SK-N-SH treated with all-trans-retinoic acid at 6 μM for 48 hours (cell line): Measurements from ENCODE around the gene ALPK3.

Source experiments
- CSDC2 ChIP-seq: fragments of 250-450 bp; sonication (Bioruptor Pico); IDR thresholded peaks from 2 replicates; pipeline ENCODE4 v1.5.0; 2020; ENCODE audit warnings: mild to moderate bottlenecking, moderate library complexity
- OSR1 ChIP-seq: fragments of 250-450 bp; sonication (Bioruptor Pico); IDR thresholded peaks from 2 replicates; pipeline ENCODE4 v1.8.0; 2022; ENCODE audit warnings: moderate library complexity, mild to moderate bottlenecking, inconsistent platforms
- ZFP30 ChIP-seq: fragments of 450-650 bp; formaldehyde crosslinking; IDR thresholded peaks from 2 replicates; pipeline ENCODE4 v1.5.0; 2022; ENCODE audit warnings: mild to moderate bottlenecking, moderate library complexity
- TF ChIP-seq, protein P1 (sequence below): fragments of 250-450 bp; sonication (Bioruptor Pico); IDR thresholded peaks from 2 replicates; pipeline ENCODE4 v1.8.0; 2021; ENCODE audit warnings: low read depth, mild to moderate bottlenecking, moderate library complexity, borderline replicate concordance
- TF ChIP-seq, protein P2 (sequence below): fragments of 250-450 bp; sonication (Bioruptor Pico); IDR thresholded peaks from 2 replicates; pipeline ENCODE4 v1.5.1; 2021; ENCODE audit warnings: mild to moderate bottlenecking, moderate library complexity

DNA sequence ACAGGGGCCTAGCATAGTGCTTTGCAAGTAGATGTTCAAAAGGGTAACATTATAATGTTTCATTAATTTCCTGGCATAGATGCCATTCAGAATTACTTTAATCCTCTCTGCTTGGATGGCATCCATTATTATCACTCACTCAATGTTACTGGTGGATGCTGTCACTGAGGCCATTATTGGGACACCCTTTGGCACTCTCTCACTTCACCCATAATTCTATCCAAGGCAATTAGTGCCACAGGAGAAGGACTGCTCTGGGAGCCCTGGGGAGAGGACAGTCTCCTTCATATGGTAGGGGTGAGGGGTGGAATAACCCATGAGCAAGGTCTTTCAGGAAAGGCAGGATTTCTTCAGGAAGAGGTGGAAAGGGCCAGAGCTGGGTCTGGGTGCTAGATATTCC, 38.6 kb downstream of the ALPK3 start:
- TF ChIP-seq, protein P1, sequence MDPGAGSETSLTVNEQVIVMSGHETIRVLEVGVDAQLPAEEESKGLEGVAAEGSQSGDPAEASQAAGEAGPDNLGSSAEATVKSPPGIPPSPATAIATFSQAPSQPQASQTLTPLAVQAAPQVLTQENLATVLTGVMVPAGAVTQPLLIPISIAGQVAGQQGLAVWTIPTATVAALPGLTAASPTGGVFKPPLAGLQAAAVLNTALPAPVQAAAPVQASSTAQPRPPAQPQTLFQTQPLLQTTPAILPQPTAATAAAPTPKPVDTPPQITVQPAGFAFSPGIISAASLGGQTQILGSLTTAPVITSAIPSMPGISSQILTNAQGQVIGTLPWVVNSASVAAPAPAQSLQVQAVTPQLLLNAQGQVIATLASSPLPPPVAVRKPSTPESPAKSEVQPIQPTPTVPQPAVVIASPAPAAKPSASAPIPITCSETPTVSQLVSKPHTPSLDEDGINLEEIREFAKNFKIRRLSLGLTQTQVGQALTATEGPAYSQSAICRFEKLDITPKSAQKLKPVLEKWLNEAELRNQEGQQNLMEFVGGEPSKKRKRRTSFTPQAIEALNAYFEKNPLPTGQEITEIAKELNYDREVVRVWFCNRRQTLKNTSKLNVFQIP: no peak
- TF ChIP-seq OSR1 (CRISPR knock-in tag) (no peak), ZFP30 (CRISPR knock-in tag) (no peak), CSDC2 (CRISPR knock-in tag) (no peak)
- TF ChIP-seq, protein P2, sequence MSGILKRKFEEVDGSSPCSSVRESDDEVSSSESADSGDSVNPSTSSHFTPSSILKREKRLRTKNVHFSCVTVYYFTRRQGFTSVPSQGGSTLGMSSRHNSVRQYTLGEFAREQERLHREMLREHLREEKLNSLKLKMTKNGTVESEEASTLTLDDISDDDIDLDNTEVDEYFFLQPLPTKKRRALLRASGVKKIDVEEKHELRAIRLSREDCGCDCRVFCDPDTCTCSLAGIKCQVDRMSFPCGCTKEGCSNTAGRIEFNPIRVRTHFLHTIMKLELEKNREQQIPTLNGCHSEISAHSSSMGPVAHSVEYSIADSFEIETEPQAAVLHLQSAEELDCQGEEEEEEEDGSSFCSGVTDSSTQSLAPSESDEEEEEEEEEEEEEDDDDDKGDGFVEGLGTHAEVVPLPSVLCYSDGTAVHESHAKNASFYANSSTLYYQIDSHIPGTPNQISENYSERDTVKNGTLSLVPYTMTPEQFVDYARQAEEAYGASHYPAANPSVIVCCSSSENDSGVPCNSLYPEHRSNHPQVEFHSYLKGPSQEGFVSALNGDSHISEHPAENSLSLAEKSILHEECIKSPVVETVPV (CRISPR knock-in tag): no peak
